ENCODE measurements around the gene CETP. TPM values are rescaled to one million over a fixed set of nuclear protein-coding genes. Genes with fewer than 3 reads are reported as not detected.

CETP gene
- total and polyA plus RNA-seq, 12 donors: 0.15 to 2.1 (median 0.31) TPM; not detected in 3

DNA sequence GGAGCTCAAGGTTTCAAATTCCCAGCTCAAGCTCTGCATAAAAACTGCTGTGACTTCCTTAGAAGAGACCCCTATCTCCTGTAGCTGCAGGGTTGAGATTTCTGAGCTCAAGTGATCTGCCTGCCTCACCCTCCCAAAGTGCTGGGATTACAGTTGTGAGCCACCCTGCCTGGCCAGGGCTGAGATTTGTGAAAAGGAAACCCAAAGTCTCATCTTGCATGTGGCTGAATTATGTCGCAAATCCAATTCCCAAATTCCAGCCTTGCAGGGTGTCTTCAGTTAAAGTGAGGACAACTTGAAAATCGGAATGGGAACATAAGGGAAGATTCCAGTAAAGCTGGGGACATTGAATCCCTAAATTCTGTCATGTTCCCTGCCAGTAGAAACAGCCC lies 14.2 kb upstream of the CETP start:
- WGBS, 2 donors: 92 to 96% methylated on average over 2 of the region's 2 CpGs
- no peaks in the 10 kb centered on the region for H3K27me3 ChIP-seq
- DNase-seq (no peak), ATAC-seq (no peak)
- H3K27ac ChIP-seq: no peak overlapping the region
- no peak overlapping the region for H3K4me3 ChIP-seq
- H3K36me3 ChIP-seq: peaks cover 0 to 62% (median 38%) of the 10 kb centered on the region in 9 donors
- no peaks in the 10 kb centered on the region for H3K9me3 ChIP-seq
- H3K4me1 ChIP-seq: peaks cover 0 to 22% (median 4%) of the 10 kb centered on the region in 9 donors
- intact Hi-C loops (cut with DNase I): loop anchor here in 1 of 10 donors (5.0 kb wide), 1 partner anchor 80 kb away; the partner anchor contains the start of gene SLC12A3
- TF ChIP-seq, protein P1, sequence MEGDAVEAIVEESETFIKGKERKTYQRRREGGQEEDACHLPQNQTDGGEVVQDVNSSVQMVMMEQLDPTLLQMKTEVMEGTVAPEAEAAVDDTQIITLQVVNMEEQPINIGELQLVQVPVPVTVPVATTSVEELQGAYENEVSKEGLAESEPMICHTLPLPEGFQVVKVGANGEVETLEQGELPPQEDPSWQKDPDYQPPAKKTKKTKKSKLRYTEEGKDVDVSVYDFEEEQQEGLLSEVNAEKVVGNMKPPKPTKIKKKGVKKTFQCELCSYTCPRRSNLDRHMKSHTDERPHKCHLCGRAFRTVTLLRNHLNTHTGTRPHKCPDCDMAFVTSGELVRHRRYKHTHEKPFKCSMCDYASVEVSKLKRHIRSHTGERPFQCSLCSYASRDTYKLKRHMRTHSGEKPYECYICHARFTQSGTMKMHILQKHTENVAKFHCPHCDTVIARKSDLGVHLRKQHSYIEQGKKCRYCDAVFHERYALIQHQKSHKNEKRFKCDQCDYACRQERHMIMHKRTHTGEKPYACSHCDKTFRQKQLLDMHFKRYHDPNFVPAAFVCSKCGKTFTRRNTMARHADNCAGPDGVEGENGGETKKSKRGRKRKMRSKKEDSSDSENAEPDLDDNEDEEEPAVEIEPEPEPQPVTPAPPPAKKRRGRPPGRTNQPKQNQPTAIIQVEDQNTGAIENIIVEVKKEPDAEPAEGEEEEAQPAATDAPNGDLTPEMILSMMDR (IDR thresholded peaks at IDR 0.05): no peak

DNA sequence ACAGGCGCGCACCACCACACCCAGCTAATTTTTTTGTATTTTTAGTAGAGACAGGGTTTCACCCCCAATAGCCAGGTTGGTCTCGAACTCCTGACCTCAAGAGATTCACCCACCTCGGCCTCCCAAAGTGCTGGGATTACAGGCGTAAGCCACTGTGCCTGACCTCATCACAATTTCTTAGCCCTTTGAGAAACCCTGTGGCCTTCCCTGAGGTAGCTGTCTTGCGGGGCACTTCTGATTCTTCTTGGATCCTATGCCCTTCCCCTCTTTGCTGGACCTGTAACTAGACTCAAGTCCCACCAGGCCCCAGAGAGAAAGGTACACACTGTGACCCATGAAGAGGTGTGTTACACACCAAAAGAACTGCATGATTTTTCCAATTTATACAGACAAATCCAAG lies 13.5 kb upstream of the CETP start:
- TF ChIP-seq, protein P1 (IDR thresholded peaks at IDR 0.05): no peak
- ATAC-seq: no peak
- H3K27me3 ChIP-seq: no peaks in the 10 kb centered on the region

DNA sequence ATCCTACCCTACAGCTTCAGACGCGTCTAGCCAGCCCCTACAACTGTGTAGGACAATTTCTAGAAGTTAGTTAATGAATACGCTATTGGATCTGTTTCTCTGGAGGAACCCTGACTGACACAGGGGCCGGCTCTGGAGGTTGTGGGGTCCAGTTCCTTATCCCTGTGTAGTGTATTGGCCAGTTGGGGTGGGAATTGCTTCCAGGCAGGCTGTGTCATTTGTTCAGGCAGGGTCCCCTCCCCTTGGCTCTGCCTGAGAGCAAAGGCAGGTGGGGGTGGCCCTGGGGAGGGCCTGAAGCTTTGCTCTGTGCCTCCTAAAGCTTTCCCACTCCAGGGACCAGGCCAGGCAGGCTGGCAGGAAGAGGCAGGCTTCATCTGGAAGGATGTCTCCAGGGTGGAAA lies 11.7 kb upstream of the CETP start:
- Histone ChIP-seq H3K9me3 (no peaks in the 10 kb centered on the region), H3K4me1 (peaks cover 0 to 15% (median 4%) of the 10 kb centered on the region in 9 donors), H3K4me3 (no peak overlapping the region), H3K36me3 (peaks cover 0 to 37% (median 14%) of the 10 kb centered on the region in 9 donors), H3K27ac (no peak overlapping the region), H3K27me3 (no peaks in the 10 kb centered on the region)
- ATAC-seq: no peak
- 89 to 96% methylated on average over 4 of the region's 4 CpGs for WGBS, 2 donors
- TF ChIP-seq, protein P1 (IDR thresholded peaks at IDR 0.05): no peak
- DNase-seq: no peak
- intact Hi-C loops (cut with DNase I): loop anchor here in 8 of 10 donors (2.0 to 5.0 kb wide), 2 partner anchors 83 kb away; partner anchors contain the start of gene SLC12A3 (in 6 of the 8)

More for the DNA sequence above, 13.5 kb upstream of the CETP start:
- Histone ChIP-seq H3K27ac (no peak overlapping the region), H3K4me1 (peaks cover 0 to 22% (median 4%) of the 10 kb centered on the region in 9 donors), H3K36me3 (peaks cover 0 to 56% (median 32%) of the 10 kb centered on the region in 9 donors), H3K4me3 (no peak overlapping the region), H3K9me3 (no peaks in the 10 kb centered on the region)
- WGBS, 2 donors: 98 to 99% methylated on average over 6 of the region's 6 CpGs
- intact Hi-C loops (cut with DNase I): loop anchor here in 1 of 10 donors (5.0 kb wide), 1 partner anchor 81 kb away; the partner anchor contains the start of gene SLC12A3
- no peak for DNase-seq

DNA sequence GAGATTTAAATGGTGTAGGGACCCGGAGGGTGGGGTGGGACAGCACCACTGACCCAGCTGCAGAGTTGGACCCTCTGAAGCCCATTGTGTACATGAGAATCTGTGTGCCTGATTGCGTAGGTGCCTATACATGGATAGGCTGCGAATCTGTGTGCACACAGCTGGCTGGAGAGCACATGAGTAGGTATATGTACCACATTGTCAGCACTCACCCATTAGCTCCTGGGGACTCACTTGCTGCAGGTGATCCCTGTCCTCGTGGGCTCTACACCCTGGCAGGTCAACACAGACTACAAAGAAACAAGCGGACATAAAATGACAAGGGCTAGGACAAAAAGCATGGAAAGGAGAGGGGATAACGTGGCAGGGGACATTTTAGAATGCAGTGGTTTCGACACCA lies 11.3 kb upstream of the CETP start:
- H3K4me1 ChIP-seq: peaks cover 0 to 11% (median 1%) of the 10 kb centered on the region in 9 donors
- H3K27ac ChIP-seq: no peak overlapping the region
- ATAC-seq (no peak), DNase-seq (no peak)
- peaks cover 0 to 33% (median 10%) of the 10 kb centered on the region in 9 donors for H3K36me3 ChIP-seq
- intact Hi-C loops (cut with DNase I): loop anchor here in 8 of 10 donors (2.0 to 5.0 kb wide), 2 partner anchors 83 to 84 kb away; partner anchors contain the start of gene SLC12A3 (in 6 of the 8)
- no peak overlapping the region for H3K4me3 ChIP-seq
- H3K27me3 ChIP-seq: no peaks in the 10 kb centered on the region
- H3K9me3 ChIP-seq: no peaks in the 10 kb centered on the region
- 87 to 92% methylated on average over 7 of the region's 7 CpGs for WGBS, 2 donors
- TF ChIP-seq, protein P1 (IDR thresholded peaks at IDR 0.05): no peak
